SU-DHL-6 (cell line): ENCODE results near the gene PIH1D1.
A peak's percentile ranks its signal among the peaks of the same experiment; 100 is the strongest.

Experiments
- H2AFZ ChIP-seq: fragments of 200-600 bp; sonication (generic); 2 replicates; pipeline ENCODE4 v1.6.1; 2014; ENCODE audit warnings: low read depth, mild to moderate bottlenecking, moderate library complexity, mixed read lengths, antibody characterized with exemption, low read length; ENCODE audit not compliant: severe bottlenecking
- H3F3A ChIP-seq: fragments of 200-600 bp; shearing (Covaris generic); 2 replicates; pipeline ENCODE4 v1.6.0; 2016; ENCODE audit warnings: antibody characterized with exemption, mild to moderate bottlenecking; ENCODE audit not compliant: insufficient read depth
- H3K27ac ChIP-seq: fragments of 200-600 bp; sonication (generic); 2 replicates; pipeline ENCODE4 v1.5.1; 2016; ENCODE audit warnings: low read depth, mild to moderate bottlenecking, low read length, moderate library complexity, mixed read lengths
- H3K27me3 ChIP-seq: fragments of 200-600 bp; sonication (generic), shearing (Covaris generic); 2 replicates; pipeline ENCODE4 v1.6.0; 2014; ENCODE audit warnings: mild to moderate bottlenecking, low read length
- H3K36me3 ChIP-seq: fragments of 200-600 bp; sonication (generic); 2 replicates; pipeline ENCODE4 v1.6.1; 2014; ENCODE audit warnings: mild to moderate bottlenecking, low read length, mixed read lengths
- H3K4me2 ChIP-seq: fragments of 300-600, 200-600 bp; shearing (Covaris generic), sonication (generic); 2 replicates; pipeline ENCODE4 v1.6.0; 2014; ENCODE audit warnings: low read length, low read depth, mild to moderate bottlenecking; ENCODE audit not compliant: poor library complexity, severe bottlenecking
- H3K4me3 ChIP-seq: fragments of 200-600 bp; sonication (generic); 2 replicates; pipeline ENCODE4 v1.5.1; 2014; ENCODE audit warnings: antibody characterized with exemption, low read length, mild to moderate bottlenecking, mixed read lengths; ENCODE audit not compliant: insufficient read depth, poor library complexity, severe bottlenecking
- H3K79me2 ChIP-seq: fragments of 200-600 bp; sonication (generic); 2 replicates; pipeline ENCODE4 v1.6.1; 2014; ENCODE audit warnings: mild to moderate bottlenecking, low read length, moderate library complexity; ENCODE audit not compliant: insufficient read depth
- H3K9ac ChIP-seq: fragments of 200-600 bp; sonication (generic); 2 replicates; pipeline ENCODE4 v1.7.0; 2014; ENCODE audit warnings: mild to moderate bottlenecking, low read length
- H3K9me2 ChIP-seq: fragments of 200-600 bp; sonication (generic); replicated peaks from 2 replicates; pipeline ENCODE4 v1.6.1; 2014; ENCODE audit warnings: low read length; ENCODE audit not compliant: insufficient read depth
- H3K9me3 ChIP-seq: fragments of 200-600 bp; sonication (generic); 2 replicates; pipeline ENCODE4 v1.6.1; 2014; ENCODE audit warnings: low read length, mixed read lengths; ENCODE audit not compliant: insufficient read depth
- H4K20me1 ChIP-seq: fragments of 200-600 bp; sonication (generic); 2 replicates; pipeline ENCODE4 v1.6.1; 2014; ENCODE audit warnings: low read depth, mild to moderate bottlenecking, antibody characterized with exemption, low read length, moderate library complexity, mixed read lengths
- CTCF ChIP-seq: fragments of 200-600 bp; sonication (generic); IDR thresholded peaks from one replicate; pipeline ENCODE4 v1.5.1; 2017; ENCODE audit warnings: antibody characterized with exemption, mild to moderate bottlenecking, low read length, moderate library complexity; ENCODE audit not compliant: insufficient read depth, poor library complexity, severe bottlenecking
- EZH2phosphoT487 ChIP-seq: fragments of 200-600 bp; sonication (generic), shearing (Covaris generic); conservative IDR thresholded peaks from 2 replicates; pipeline ENCODE4 v1.6.1; 2018; ENCODE audit warnings: mild to moderate bottlenecking, antibody characterized with exemption, low read length, moderate library complexity, mixed read lengths

The PIH1D1 gene

DNA sequence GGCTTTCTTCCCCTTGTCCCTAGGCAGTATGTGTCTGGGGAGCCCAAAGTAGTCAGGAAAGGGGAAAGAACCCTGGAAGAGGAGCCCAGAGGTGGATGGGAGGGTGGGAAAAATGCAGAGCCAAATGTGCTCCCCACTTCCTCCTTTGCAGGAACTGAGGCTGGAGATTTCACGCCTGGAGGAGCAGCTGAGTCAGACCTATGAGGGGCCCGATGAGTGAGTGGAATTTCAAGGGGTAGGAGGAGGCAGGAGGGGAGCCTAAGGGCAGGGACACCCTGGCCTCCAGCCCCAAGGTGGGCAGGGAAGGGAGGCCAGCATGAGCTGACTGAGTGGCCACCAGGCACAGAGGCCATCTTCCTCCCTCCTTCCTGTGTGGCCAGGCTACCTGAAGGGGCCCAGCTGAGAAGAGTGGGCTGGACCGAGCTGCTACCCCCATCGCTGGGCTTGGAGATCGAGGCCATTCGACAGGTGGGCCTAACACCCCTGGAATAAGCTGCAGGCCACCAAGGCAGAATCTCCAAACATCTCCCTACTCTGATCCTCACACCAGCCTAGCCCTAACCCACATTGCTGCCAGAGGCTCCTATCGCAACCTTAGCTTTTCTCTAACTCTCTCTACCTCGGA is 42.7 kb downstream of the PIH1D1 start:
- H3K9me2 ChIP-seq: no peaks in the 10 kb centered on the region
- no peak overlapping the region for H3K4me3 ChIP-seq
- H3K27me3 ChIP-seq: no peaks in the 10 kb centered on the region
- no peaks in the 10 kb centered on the region for H3K36me3 ChIP-seq
- H3K9ac ChIP-seq: no peak overlapping the region
- no peaks in the 10 kb centered on the region for H3F3A ChIP-seq
- H4K20me1 ChIP-seq: no peaks in the 10 kb centered on the region
- peak overlapping the region; percentile 24 for H3K4me2 ChIP-seq
- no peaks in the 10 kb centered on the region for H3K9me3 ChIP-seq
- H3K27ac ChIP-seq: no peak overlapping the region
- TF ChIP-seq EZH2phosphoT487: no peak
- no peak overlapping the region for H2AFZ ChIP-seq
- H3K79me2 ChIP-seq: no peaks in the 10 kb centered on the region

GRCh38 chr19:49407482-49408015 is 44.1 kb downstream of the PIH1D1 start:
- TF ChIP-seq CTCF: no peak
- TF ChIP-seq EZH2phosphoT487: no peak
- H3K79me2 ChIP-seq: no peaks in the 10 kb centered on the region
- H3K9ac ChIP-seq: no peak overlapping the region
- H2AFZ ChIP-seq: no peak overlapping the region
- H3K4me2 ChIP-seq: no peak overlapping the region
- no peaks in the 10 kb centered on the region for H3K9me3 ChIP-seq
- no peaks in the 10 kb centered on the region for H3F3A ChIP-seq
- no peaks in the 10 kb centered on the region for H3K9me2 ChIP-seq
- no peaks in the 10 kb centered on the region for H3K36me3 ChIP-seq
- H3K27ac ChIP-seq: no peak overlapping the region
- H3K27me3 ChIP-seq: no peaks in the 10 kb centered on the region
- no peaks in the 10 kb centered on the region for H4K20me1 ChIP-seq
- no peak overlapping the region for H3K4me3 ChIP-seq

DNA sequence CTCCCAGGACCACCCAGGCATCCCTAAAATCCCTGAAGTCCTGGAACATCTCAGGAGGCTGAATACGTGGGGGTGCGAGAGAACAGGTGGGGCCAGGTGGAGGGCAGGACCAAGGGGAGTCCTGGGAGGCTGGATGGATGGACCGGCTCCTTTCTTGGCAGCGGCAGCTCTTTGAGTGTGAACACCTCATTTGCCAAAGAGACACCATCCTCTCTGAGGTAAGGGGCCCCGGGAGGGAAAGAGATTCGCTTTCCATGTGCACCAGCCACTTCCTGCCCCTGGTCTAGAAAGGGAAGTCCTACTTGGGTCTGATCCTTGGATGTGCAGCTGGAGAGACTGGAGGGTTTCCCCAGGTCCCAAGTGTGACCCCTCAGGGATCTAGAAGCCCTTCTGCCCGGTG is 44.5 kb downstream of the PIH1D1 start:
- Histone ChIP-seq H3K9ac (no peak overlapping the region), H3K4me2 (no peak overlapping the region), H2AFZ (no peak overlapping the region), H4K20me1 (no peaks in the 10 kb centered on the region), H3K9me3 (no peaks in the 10 kb centered on the region), H3K9me2 (no peaks in the 10 kb centered on the region), H3K27ac (no peak overlapping the region), H3K27me3 (no peaks in the 10 kb centered on the region), H3K79me2 (no peaks in the 10 kb centered on the region), H3K36me3 (no peaks in the 10 kb centered on the region), H3F3A (no peaks in the 10 kb centered on the region), H3K4me3 (no peak overlapping the region)
- TF ChIP-seq CTCF (no peak), EZH2phosphoT487 (no peak)

- no peaks in the 10 kb centered on the region for H3K9me3 ChIP-seq
- no peaks in the 10 kb centered on the region for H3K79me2 ChIP-seq
- no peaks in the 10 kb centered on the region for H3K36me3 ChIP-seq
- TF ChIP-seq EZH2phosphoT487 (no peak), CTCF (no peak)
- H4K20me1 ChIP-seq: no peaks in the 10 kb centered on the region
- H3K27me3 ChIP-seq: no peaks in the 10 kb centered on the region
- no peak overlapping the region for H3K27ac ChIP-seq
- H3K9ac ChIP-seq: no peak overlapping the region
- H3K4me3 ChIP-seq: no peak overlapping the region
- H3K9me2 ChIP-seq: no peaks in the 10 kb centered on the region
- no peaks in the 10 kb centered on the region for H3F3A ChIP-seq
- no peak overlapping the region for H3K4me2 ChIP-seq
- H2AFZ ChIP-seq: peak overlapping the region; percentile 41
Measured at GRCh38 chr19:49403404-49404187, 48.0 kb downstream of the PIH1D1 start.
